Retinal pigment epithelial cell (primary cell): ENCODE data around the gene SUPT5H.

Source experiments
- DNase-seq: peaks from one replicate; pipeline ENCODE4 v3.0.0-alpha.2; 2010; ENCODE audit warnings: low read depth
- H3K4me3 ChIP-seq: 2 replicates; pipeline ENCODE4 v1.5.1; 2011; ENCODE audit warnings: mild to moderate bottlenecking, low read length, control low read depth, moderate library complexity
- CTCF ChIP-seq: conservative IDR thresholded peaks from 2 replicates; pipeline ENCODE4 v1.5.1; 2011; ENCODE audit warnings: low read depth, low read length, control low read depth, inconsistent platforms

Gene SUPT5H

GRCh38 chr19:39410831-39411080 is 34.6 kb upstream of the SUPT5H start:
- no peak for DNase-seq
- TF ChIP-seq CTCF = no peak
- H3K4me3 ChIP-seq = no peak overlapping the region

DNA sequence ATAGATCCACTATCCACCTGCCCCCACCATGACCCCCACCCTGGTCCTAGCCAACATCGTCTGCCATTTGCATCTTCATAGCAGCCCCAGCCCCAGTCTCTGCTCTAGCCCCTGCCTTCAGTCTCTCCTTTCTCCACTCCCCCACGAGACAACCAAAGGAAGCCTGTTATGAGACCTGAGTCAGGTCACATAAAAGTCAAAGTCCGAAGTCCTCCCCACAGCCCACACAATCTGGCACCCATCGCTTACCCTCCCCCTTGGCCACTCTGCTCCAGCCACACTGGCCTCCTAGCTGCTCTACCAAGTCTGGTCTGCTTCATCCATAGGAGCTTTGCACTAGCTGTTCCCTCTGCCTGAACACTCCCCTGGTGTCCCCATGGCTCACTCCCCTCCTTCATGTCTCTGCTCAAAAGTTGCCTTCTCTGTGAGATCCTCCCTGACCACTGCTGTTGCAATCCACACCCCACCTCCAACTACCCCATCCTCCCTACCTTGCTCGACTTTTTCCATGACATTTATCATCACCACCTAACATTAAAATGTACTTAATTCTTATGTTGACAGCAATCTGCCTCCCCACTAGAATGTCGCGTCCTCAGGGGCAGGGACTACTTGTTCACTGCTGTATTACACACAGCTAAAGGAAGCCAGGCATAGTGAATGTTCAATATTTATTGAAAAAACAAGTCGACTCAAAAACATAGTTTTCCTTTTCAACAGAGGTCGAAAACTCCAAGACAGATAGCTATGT is 34.1 kb upstream of the SUPT5H start:
- no peak overlapping the region for H3K4me3 ChIP-seq
- DNase-seq = no peak
- no peak for TF ChIP-seq CTCF

DNA sequence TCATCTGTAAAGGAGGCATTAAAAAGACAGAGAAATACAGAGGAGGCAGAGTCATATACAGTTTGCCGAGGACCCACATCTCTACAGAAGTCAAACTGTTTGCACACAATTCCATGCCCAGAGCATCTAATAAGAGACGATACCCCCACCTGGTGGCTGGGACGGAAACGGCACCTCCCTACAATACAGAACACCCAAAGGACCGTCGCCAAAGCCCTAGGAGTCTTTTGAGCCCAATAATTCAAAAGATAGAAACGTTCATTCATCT is 33.6 kb upstream of the SUPT5H start:
- peak overlapping the region; percentile 92 for H3K4me3 ChIP-seq

DNA sequence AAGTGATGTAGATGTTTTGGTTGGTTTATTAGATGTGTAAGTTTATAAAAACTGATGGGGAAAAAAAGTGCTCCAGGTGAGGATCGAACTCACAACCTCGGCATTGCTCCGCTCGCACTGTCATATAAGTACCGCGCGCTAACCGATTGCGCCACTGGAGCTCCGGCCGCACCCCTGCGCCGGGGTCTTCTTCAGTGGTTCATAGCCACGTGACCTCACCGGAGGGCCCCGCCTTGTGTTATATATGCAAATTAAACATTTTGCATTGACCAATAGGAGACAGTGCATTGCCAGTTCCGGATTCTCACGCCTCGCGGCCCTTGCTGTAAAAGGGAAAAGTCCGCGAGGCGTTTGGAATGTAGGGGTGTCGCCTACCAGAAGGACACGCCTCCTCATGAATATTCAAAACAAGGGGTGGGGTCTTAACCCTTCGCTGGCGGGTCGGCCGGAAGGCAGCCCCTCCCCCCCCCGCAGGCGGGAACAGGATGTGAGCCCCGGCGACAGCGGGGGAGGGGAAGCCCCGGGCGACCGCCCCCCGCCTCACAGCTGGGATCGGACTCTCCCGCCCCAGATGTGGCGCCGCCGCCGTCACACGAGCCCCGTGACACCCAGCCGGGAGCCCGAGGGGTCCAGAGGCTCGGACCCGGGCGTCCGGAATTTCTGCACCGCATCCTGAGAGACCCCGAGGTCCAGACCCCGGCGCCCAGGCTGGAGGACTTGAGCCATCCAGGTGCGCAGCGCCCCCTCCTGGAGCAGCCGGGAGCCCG is 33.1 kb upstream of the SUPT5H start, which contains the start of gene PLEKHG2:
Gene PLEKHG2, plus strand, starts transcription at position 570 of the 767 bp plus-strand sequence. CDS start 1,418 bp downstream, outside the sequence.
- peak; percentile 82 for TF ChIP-seq CTCF
- peak; percentile 98 for DNase-seq

More for the DNA sequence above, 33.6 kb upstream of the SUPT5H start:
- no peak for DNase-seq
- TF ChIP-seq CTCF = peak; percentile 95

GRCh38 chr19:39412867-39413271 is 32.5 kb upstream of the SUPT5H start:
- peak overlapping the region; percentile 92 for H3K4me3 ChIP-seq
- no peak for TF ChIP-seq CTCF
- DNase-seq = no peak

More for the DNA sequence above, 33.1 kb upstream of the SUPT5H start, which contains the start of gene PLEKHG2:
- peak within 1 kb of the TSS; percentile 92 for H3K4me3 ChIP-seq

DNA sequence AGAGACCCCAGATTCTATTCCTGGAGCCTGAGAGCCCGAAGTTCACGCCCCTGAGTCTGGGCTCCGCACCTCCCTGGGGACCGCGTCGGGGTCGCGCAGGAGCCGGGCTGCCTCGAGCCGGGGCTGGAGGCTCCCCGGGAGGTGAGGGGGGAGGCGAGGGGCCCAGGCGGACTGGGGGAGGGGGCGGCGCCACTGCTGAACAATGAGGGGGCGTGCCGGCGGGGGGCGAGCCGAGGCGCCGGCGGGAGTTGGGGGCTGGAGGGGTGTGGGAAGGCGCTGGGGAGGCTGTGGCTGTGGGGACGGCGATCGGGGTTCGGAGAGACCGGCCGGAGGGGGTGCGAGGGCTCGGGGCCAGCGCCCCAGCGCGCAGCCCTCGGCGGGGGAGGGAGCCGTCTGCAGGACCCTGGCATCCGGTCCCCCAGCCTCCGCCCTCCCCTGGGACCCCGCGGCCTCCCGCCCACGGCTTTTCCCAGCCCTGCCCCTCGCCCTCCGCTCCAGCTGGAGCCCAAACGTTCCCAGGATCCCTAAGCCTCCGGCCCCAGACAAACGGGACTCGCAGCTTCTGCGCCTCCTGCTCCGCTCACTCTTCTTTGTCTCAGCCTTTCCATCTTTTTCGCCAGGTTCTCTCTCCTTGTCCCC is 32.0 kb upstream of the SUPT5H start:
- no peak for TF ChIP-seq CTCF
- DNase-seq = no peak
- H3K4me3 ChIP-seq = peak overlapping the region; percentile 92
